Measurements from ENCODE around the gene USP40.

DNA sequence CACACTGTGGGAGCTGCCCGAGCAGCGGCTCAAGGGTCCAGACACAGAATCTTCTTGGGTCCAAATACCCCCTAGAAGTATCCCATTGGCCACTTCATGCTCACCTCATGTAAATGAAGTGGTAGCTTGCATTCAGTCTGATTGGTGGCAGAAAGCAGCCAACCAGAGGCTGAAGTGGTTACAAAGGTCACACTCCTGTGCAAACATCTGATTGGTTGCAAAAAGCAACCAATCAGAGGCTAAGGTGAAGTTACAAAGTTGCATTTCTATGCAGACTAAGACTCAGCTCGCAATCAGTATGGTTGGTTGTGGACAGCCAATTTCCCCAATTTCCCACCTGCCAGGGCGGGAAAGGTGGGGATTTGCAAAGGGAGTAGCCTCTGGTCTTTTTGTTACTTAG is 118.0 kb downstream of the USP40 start:
- TF ChIP-seq, protein P1, sequence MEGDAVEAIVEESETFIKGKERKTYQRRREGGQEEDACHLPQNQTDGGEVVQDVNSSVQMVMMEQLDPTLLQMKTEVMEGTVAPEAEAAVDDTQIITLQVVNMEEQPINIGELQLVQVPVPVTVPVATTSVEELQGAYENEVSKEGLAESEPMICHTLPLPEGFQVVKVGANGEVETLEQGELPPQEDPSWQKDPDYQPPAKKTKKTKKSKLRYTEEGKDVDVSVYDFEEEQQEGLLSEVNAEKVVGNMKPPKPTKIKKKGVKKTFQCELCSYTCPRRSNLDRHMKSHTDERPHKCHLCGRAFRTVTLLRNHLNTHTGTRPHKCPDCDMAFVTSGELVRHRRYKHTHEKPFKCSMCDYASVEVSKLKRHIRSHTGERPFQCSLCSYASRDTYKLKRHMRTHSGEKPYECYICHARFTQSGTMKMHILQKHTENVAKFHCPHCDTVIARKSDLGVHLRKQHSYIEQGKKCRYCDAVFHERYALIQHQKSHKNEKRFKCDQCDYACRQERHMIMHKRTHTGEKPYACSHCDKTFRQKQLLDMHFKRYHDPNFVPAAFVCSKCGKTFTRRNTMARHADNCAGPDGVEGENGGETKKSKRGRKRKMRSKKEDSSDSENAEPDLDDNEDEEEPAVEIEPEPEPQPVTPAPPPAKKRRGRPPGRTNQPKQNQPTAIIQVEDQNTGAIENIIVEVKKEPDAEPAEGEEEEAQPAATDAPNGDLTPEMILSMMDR (IDR thresholded peaks at IDR 0.05): no peak
- TF ChIP-seq POLR2A (IDR thresholded peaks at IDR 0.05): no peak
- TF ChIP-seq POLR2AphosphoS5 (IDR thresholded peaks at IDR 0.05): no peak
